ENCODE data around the gene PAN3. TPM values are rescaled to one million over a fixed set of nuclear protein-coding genes. Genes with fewer than 3 reads are reported as not detected.

PAN3 gene
- total RNA-seq, 1 donor from 2014 or later = 33.6 TPM

DNA sequence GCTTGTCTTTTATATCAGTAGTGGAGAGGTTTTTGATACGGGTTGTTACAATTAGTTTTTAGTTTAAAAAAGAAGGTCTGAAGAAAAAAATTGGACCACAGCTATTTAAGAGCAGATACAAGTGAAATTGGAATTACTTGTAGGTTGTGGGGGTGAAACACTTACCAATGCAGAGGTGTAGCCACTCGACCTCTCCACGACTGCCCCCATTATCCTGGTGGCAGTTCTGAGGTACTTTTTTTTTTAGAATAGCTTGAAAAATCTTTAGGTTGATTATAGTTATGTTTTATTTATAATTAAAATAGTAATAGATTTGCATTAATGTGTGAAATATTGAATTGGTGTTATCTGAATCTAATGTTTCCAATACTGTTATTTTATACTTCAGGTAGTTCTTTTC lies 60.7 kb downstream of the PAN3 start:
- no peaks in the 10 kb centered on the region for H3K36me3 Mint-ChIP-seq (ENCODE audit: low read depth)
- no peak overlapping the region for H3K4me3 Mint-ChIP-seq
- no peak overlapping the region for H3K27ac Mint-ChIP-seq (ENCODE audit: unreplicated experiment)
- H3K9me3 Mint-ChIP-seq = no peaks in the 10 kb centered on the region
- no peak for DNase-seq (ENCODE audit: low read depth, low spot score)
- peak; percentile 35 for TF ChIP-seq CTCF (conservative IDR thresholded peaks at IDR 0.05)
- H3K4me1 Mint-ChIP-seq = no peaks in the 10 kb centered on the region
- H3K27me3 Mint-ChIP-seq (ENCODE audit: low read depth) = no peaks in the 10 kb centered on the region

DNA sequence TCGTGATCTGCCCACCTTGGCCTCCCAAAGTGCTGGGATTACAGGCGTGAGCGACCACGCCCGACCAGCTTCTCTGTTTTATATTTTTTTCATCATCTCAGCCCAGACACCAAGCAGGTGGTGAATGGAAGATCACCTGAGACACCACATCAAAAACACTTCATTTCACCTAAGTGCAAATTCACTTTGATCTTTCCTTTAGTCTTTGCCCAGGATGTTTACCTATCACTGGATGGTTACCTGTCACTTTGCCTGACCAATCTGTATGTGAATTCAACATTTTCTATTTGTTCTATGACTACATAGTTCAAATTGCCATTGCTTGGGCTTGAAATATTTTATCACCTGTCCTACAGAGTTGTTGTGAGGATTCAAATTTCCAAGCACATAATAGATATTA lies 65.7 kb downstream of the PAN3 start:
- H3K27me3 Mint-ChIP-seq (ENCODE audit: low read depth) = no peaks in the 10 kb centered on the region
- no peaks in the 10 kb centered on the region for H3K9me3 Mint-ChIP-seq
- no peak overlapping the region for H3K4me3 Mint-ChIP-seq
- no peak for TF ChIP-seq CTCF (conservative IDR thresholded peaks at IDR 0.05)
- H3K4me1 Mint-ChIP-seq = no peaks in the 10 kb centered on the region
- H3K27ac Mint-ChIP-seq (ENCODE audit: unreplicated experiment) = no peak overlapping the region
- no peak for DNase-seq (ENCODE audit: low read depth, low spot score)
- H3K36me3 Mint-ChIP-seq (ENCODE audit: low read depth) = peaks cover 4% of the 10 kb centered on the region

GRCh38 chr13:28204690-28205443 lies 66.5 kb downstream of the PAN3 start:
- H3K9me3 Mint-ChIP-seq = no peaks in the 10 kb centered on the region
- H3K4me3 Mint-ChIP-seq = no peak overlapping the region
- TF ChIP-seq CTCF (conservative IDR thresholded peaks at IDR 0.05) = no peak
- no peak overlapping the region for H3K27ac Mint-ChIP-seq (ENCODE audit: unreplicated experiment)
- H3K27me3 Mint-ChIP-seq (ENCODE audit: low read depth) = no peaks in the 10 kb centered on the region
- H3K4me1 Mint-ChIP-seq = no peaks in the 10 kb centered on the region
- DNase-seq (ENCODE audit: low read depth, low spot score) = no peak
- H3K36me3 Mint-ChIP-seq (ENCODE audit: low read depth) = peaks cover 4% of the 10 kb centered on the region

- no peak overlapping the region for H3K4me3 Mint-ChIP-seq
- no peak for TF ChIP-seq CTCF (conservative IDR thresholded peaks at IDR 0.05)
- no peaks in the 10 kb centered on the region for H3K4me1 Mint-ChIP-seq
- no peaks in the 10 kb centered on the region for H3K9me3 Mint-ChIP-seq
- no peak for DNase-seq (ENCODE audit: low read depth, low spot score)
- H3K36me3 Mint-ChIP-seq (ENCODE audit: low read depth) = peaks cover 7% of the 10 kb centered on the region
- no peaks in the 10 kb centered on the region for H3K27me3 Mint-ChIP-seq (ENCODE audit: low read depth)
- no peak overlapping the region for H3K27ac Mint-ChIP-seq (ENCODE audit: unreplicated experiment)
Observed at GRCh38 chr13:28218679-28219078, 80.3 kb downstream of the PAN3 start.

DNA sequence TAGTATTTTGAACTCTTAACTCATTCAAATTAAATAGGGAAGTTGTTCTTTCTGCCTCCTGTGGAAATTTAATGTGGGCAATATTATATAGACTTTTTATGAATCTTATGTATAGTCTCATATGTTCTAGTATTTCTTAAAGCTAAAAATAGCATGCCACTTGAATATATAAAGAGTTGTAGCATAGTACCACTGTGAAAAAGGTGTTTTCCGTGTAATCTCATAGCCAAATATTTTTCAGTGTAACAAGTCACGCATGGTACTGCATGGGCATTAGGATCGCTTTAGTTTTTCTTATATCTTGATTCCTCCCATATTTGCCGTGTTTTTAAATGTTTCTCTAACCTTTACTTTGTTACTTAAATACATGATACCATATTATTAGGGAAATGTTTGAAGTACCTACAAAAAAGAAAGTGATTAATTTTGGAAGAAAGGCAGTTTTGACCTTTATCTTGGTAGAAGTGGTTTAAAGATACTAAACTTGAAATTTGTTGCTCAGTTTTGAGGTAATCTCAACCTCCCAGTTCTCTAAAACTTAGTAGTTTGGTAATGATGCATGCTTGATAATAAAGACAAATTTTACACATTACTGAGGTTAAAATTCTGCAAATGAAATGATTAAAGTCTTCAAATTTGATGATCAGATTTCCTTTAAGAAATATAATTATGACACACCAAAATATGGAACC lies 81.2 kb downstream of the PAN3 start:
- Mint-ChIP-seq H3K4me1 (no peaks in the 10 kb centered on the region), H3K4me3 (no peak overlapping the region), H3K9me3 (no peaks in the 10 kb centered on the region), H3K27ac (ENCODE audit: unreplicated experiment) (no peak overlapping the region), H3K27me3 (ENCODE audit: low read depth) (no peaks in the 10 kb centered on the region), H3K36me3 (ENCODE audit: low read depth) (peaks cover 3% of the 10 kb centered on the region)
- no peak for DNase-seq (ENCODE audit: low read depth, low spot score)
- no peak for TF ChIP-seq CTCF (conservative IDR thresholded peaks at IDR 0.05)

Data from neural crest cell (in vitro differentiated cells).